ENCODE data around the gene TXNRD2.

- TF ChIP-seq CTCF (conservative IDR thresholded peaks at IDR 0.05; ENCODE audit: low read depth in 2 of 2) (no peak), ZNF114 (CRISPR knock-in tag; IDR thresholded peaks at IDR 0.05) (no peak), EZH2 (IDR thresholded peaks at IDR 0.05; ENCODE audit: low read depth, unreplicated experiment) (no peak), POLR2AphosphoS5 (IDR thresholded peaks at IDR 0.05; ENCODE audit: low read depth) (no peak), JUNB (IDR thresholded peaks at IDR 0.05; ENCODE audit: unreplicated experiment) (no peak), EZH2phosphoT487 (IDR thresholded peaks at IDR 0.05; ENCODE audit: unreplicated experiment) (no peak), CREB1 (CRISPR knock-in tag; IDR thresholded peaks at IDR 0.05; ENCODE audit: low read depth) (no peak), ZNF462 (CRISPR knock-in tag; IDR thresholded peaks at IDR 0.05) (no peak)
- TF ChIP-seq, protein P1, sequence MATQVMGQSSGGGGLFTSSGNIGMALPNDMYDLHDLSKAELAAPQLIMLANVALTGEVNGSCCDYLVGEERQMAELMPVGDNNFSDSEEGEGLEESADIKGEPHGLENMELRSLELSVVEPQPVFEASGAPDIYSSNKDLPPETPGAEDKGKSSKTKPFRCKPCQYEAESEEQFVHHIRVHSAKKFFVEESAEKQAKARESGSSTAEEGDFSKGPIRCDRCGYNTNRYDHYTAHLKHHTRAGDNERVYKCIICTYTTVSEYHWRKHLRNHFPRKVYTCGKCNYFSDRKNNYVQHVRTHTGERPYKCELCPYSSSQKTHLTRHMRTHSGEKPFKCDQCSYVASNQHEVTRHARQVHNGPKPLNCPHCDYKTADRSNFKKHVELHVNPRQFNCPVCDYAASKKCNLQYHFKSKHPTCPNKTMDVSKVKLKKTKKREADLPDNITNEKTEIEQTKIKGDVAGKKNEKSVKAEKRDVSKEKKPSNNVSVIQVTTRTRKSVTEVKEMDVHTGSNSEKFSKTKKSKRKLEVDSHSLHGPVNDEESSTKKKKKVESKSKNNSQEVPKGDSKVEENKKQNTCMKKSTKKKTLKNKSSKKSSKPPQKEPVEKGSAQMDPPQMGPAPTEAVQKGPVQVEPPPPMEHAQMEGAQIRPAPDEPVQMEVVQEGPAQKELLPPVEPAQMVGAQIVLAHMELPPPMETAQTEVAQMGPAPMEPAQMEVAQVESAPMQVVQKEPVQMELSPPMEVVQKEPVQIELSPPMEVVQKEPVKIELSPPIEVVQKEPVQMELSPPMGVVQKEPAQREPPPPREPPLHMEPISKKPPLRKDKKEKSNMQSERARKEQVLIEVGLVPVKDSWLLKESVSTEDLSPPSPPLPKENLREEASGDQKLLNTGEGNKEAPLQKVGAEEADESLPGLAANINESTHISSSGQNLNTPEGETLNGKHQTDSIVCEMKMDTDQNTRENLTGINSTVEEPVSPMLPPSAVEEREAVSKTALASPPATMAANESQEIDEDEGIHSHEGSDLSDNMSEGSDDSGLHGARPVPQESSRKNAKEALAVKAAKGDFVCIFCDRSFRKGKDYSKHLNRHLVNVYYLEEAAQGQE (IDR thresholded peaks at IDR 0.05; ENCODE audit: unreplicated experiment) = no peak
These were observed 33.5 kb upstream of the TXNRD2 start for GRCh38 chr22:19974935-19975706.
